22Rv1 (cell line): Measurements from ENCODE around the gene NTMT2.

ENCODE experiments used
- ZFX ChIP-seq: fragments of 450-650 bp; IDR thresholded peaks from 2 replicates; pipeline ENCODE4 v1.6.1; 2017; ENCODE audit warnings: antibody characterized with exemption, borderline replicate concordance
- TF ChIP-seq, protein P1 (sequence below): fragments of 450-650 bp; IDR thresholded peaks from 2 replicates; pipeline ENCODE4 v1.5.1; 2017; ENCODE audit warnings: mild to moderate bottlenecking

GRCh38 chr1:170145770-170146676 lies at the start of gene NTMT2:
- TF ChIP-seq, protein P1, sequence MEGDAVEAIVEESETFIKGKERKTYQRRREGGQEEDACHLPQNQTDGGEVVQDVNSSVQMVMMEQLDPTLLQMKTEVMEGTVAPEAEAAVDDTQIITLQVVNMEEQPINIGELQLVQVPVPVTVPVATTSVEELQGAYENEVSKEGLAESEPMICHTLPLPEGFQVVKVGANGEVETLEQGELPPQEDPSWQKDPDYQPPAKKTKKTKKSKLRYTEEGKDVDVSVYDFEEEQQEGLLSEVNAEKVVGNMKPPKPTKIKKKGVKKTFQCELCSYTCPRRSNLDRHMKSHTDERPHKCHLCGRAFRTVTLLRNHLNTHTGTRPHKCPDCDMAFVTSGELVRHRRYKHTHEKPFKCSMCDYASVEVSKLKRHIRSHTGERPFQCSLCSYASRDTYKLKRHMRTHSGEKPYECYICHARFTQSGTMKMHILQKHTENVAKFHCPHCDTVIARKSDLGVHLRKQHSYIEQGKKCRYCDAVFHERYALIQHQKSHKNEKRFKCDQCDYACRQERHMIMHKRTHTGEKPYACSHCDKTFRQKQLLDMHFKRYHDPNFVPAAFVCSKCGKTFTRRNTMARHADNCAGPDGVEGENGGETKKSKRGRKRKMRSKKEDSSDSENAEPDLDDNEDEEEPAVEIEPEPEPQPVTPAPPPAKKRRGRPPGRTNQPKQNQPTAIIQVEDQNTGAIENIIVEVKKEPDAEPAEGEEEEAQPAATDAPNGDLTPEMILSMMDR = no peak
- TF ChIP-seq ZFX = no peak
